CD14-positive monocyte (primary cell): ENCODE results near the gene MEF2D. TPM values are rescaled to one million over a fixed set of nuclear protein-coding genes. Genes with fewer than 3 reads are reported as not detected.

Source experiments
- DNase-seq, 3 donors: peaks; one replicate each; pipeline ENCODE4 v3.0.0-alpha.2; 2011 to 2022
- H2AFZ ChIP-seq: 2 replicates; pipeline ENCODE4 v1.6.0; 2012; ENCODE audit warnings: mild to moderate bottlenecking, low read depth, low read length, inconsistent platforms; ENCODE audit not compliant: insufficient read depth, poor library complexity, severe bottlenecking
- H3K27ac ChIP-seq, 2 donors: 1 replicate in 1 of 2; 2 replicates in 1 of 2; pipeline ENCODE4 v1.5.1; 2012 to 2013; ENCODE audit warnings: low read length in 2 of 2, control low read depth in 1 of 2, inconsistent platforms in 1 of 2, low read depth in 1 of 2, mild to moderate bottlenecking in 1 of 2
- H3K27me3 ChIP-seq, 2 donors: one replicate each; pipeline versions ENCODE4 v1.6.0 to v1.6.1; 2011 to 2013; ENCODE audit warnings: low read length in 2 of 2; ENCODE audit not compliant: control insufficient read depth in 2 of 2, insufficient read depth in 2 of 2
- H3K36me3 ChIP-seq, 2 donors: replicated peaks in 1 of 2; 1 replicate in 1 of 2; 2 replicates in 1 of 2; pipeline versions ENCODE4 v1.5.1 to v1.6.1; 2012 to 2013; ENCODE audit warnings: low read length in 2 of 2, control low read depth in 1 of 2, inconsistent platforms in 1 of 2, mild to moderate bottlenecking in 1 of 2; ENCODE audit not compliant: insufficient read depth in 2 of 2, control insufficient read depth in 1 of 2
- H3K4me1 ChIP-seq, 2 donors: 1 replicate in 1 of 2; 2 replicates in 1 of 2; pipeline versions ENCODE4 v1.5.1 to v1.6.1; 2012 to 2013; ENCODE audit warnings: low read length in 2 of 2, control low read depth in 1 of 2, inconsistent platforms in 1 of 2, mild to moderate bottlenecking in 1 of 2, moderate library complexity in 1 of 2; ENCODE audit not compliant: insufficient read depth in 2 of 2, control insufficient read depth in 1 of 2
- H3K4me2 ChIP-seq: replicated peaks from 2 replicates; pipeline ENCODE3; 2012; ENCODE audit warnings: low read length, moderate library complexity, mild to moderate bottlenecking; ENCODE audit not compliant: poor library complexity, severe bottlenecking; ENCODE audit errors: extremely low read depth
- H3K4me3 ChIP-seq, 3 experiments: fragments of 200-600 bp in 1 of 3; sonication (generic) in 1 of 3; replicated peaks in 1 of 3; 1 replicate in 2 of 3; 2 replicates in 1 of 3; pipeline ENCODE4 v1.5.1; 2011 to 2013; ENCODE audit warnings: low read length in 3 of 3, mild to moderate bottlenecking in 3 of 3, control low read depth in 2 of 3, low read depth in 2 of 3, inconsistent platforms in 1 of 3, moderate library complexity in 1 of 3
- H3K79me2 ChIP-seq: 2 replicates; pipeline ENCODE4 v1.6.0; 2012; ENCODE audit warnings: mild to moderate bottlenecking, control low read depth, inconsistent platforms, low read length, moderate library complexity; ENCODE audit not compliant: insufficient read depth
- H3K9ac ChIP-seq: 2 replicates; pipeline ENCODE4 v1.6.0; 2017; ENCODE audit warnings: low read length, mild to moderate bottlenecking; ENCODE audit not compliant: insufficient read depth, poor library complexity, severe bottlenecking
- H3K9me3 ChIP-seq, 2 donors: replicated peaks in 1 of 2; 1 replicate in 1 of 2; 2 replicates in 1 of 2; pipeline versions ENCODE4 v1.5.1 to v1.6.1; 2012 to 2013; ENCODE audit warnings: low read length in 2 of 2, control low read depth in 1 of 2; ENCODE audit not compliant: control insufficient read depth in 1 of 2, insufficient read depth in 1 of 2
- H4K20me1 ChIP-seq: 2 replicates; pipeline ENCODE4 v1.6.0; 2012; ENCODE audit warnings: mild to moderate bottlenecking, low read length, control low read depth, moderate library complexity; ENCODE audit not compliant: insufficient read depth
- H3K27ac Mint-ChIP-seq, 7 donors: one replicate each; pipeline ENCODE4 v1.8.0; 2020; ENCODE audit warnings: mild to moderate bottlenecking in 7 of 7, mixed read lengths in 7 of 7, moderate library complexity in 6 of 7, inconsistent platforms in 2 of 7
- H3K27me3 Mint-ChIP-seq, 3 donors: one replicate each; pipeline ENCODE4 v1.8.0; 2021 to 2022; ENCODE audit warnings: low read depth in 3 of 3, mild to moderate bottlenecking in 3 of 3, mixed read lengths in 3 of 3, moderate library complexity in 3 of 3, inconsistent platforms in 1 of 3
- H3K36me3 Mint-ChIP-seq, 2 donors: one replicate each; pipeline ENCODE4 v1.8.0; 2020; ENCODE audit warnings: mixed read lengths in 2 of 2, inconsistent platforms in 1 of 2, mild to moderate bottlenecking in 1 of 2
- H3K4me1 Mint-ChIP-seq: one replicate; pipeline ENCODE4 v1.8.0; 2020; ENCODE audit warnings: mild to moderate bottlenecking, mixed read lengths
- H3K4me3 Mint-ChIP-seq, 2 donors: one replicate each; pipeline ENCODE4 v1.8.0; 2020; ENCODE audit warnings: mild to moderate bottlenecking in 2 of 2, mixed read lengths in 2 of 2, moderate library complexity in 1 of 2
- H3K9me3 Mint-ChIP-seq, 7 donors: one replicate each; pipeline ENCODE4 v1.8.0; 2020 to 2022; ENCODE audit warnings: mixed read lengths in 7 of 7, mild to moderate bottlenecking in 6 of 7, moderate library complexity in 6 of 7, inconsistent platforms in 2 of 7
- CTCF ChIP-seq: fragments of 200-600 bp; IDR thresholded peaks from one replicate; pipeline ENCODE4 v1.8.0; 2022; ENCODE audit warnings: antibody characterized with exemption, mild to moderate bottlenecking
- WGBS: methylation state at CpG from one replicate; pipeline ENCODE4 v1.1.5; 2013; ENCODE audit warnings: missing lambda C conversion rate; ENCODE audit not compliant: insufficient coverage; 5-methylcytosine and 5-hydroxymethylcytosine counted together
- intact Hi-C, 2 donors: fragments of 100-400 bp; cut with micrococcal nuclease; formaldehyde crosslinking; loops; one replicate each; pipeline versions ENCODE4 v1.15.0 to v1.15.1; 2023
- polyA plus RNA-seq, 3 donors: library from polyadenylated mRNA; depleted of rRNA in 1 of 3; unstranded in 2 of 3; stranded (reverse) in 1 of 3; fragments of 300-500 nt in 2 of 3; fragments of >200 nt in 1 of 3; fragmentation: Illumina TruSeq in 2 of 3; gene quantifications; 1 replicate in 2 of 3; 2 replicates in 1 of 3; pipeline ENCODE4 v1.2.3, GENCODE V29; 2012 to 2021

The MEF2D gene
- polyA plus RNA-seq, 3 donors: 4.5 to 66.4 (median 8.0) TPM

GRCh38 chr1:156463874-156464273, 36.7 kb downstream of the MEF2D start:
- DNase-seq: no peak
- Histone ChIP-seq H3K36me3 (peaks cover 43 to 54% of the 10 kb centered on the region in 2 donors), H3K27me3 (no peaks in the 10 kb centered on the region), H3K4me2 (no peak overlapping the region), H4K20me1 (peaks cover 64% of the 10 kb centered on the region), H3K4me3 (no peak overlapping the region), H3K4me1 (no peaks in the 10 kb centered on the region), H3K27ac (no peak overlapping the region), H3K79me2 (no peaks in the 10 kb centered on the region), H3K9me3 (no peaks in the 10 kb centered on the region), H3K9ac (no peak overlapping the region), H2AFZ (no peak overlapping the region)
- H3K27ac Mint-ChIP-seq: peak overlapping the region in 1 of 7 donors; percentile 2
- intact Hi-C loops: no loop called here
- peaks cover 0 to 1% (median 0%) of the 10 kb centered on the region in 7 donors for H3K9me3 Mint-ChIP-seq
- H3K4me1 Mint-ChIP-seq: peaks cover 20% of the 10 kb centered on the region
- H3K4me3 Mint-ChIP-seq: no peak overlapping the region
- WGBS: no CpG with 5 or more reads among the region's 4 CpGs
- TF ChIP-seq CTCF: no peak
- H3K36me3 Mint-ChIP-seq: peaks cover 52 to 53% of the 10 kb centered on the region in 2 donors
- H3K27me3 Mint-ChIP-seq: peaks cover 0 to 3% (median 0%) of the 10 kb centered on the region in 3 donors

- Mint-ChIP-seq H3K4me3 (no peak overlapping the region), H3K36me3 (peaks cover 45 to 46% of the 10 kb centered on the region in 2 donors), H3K27ac (peak overlapping the region in 4 of 7 donors; percentile 1 to 61 (median 22)), H3K27me3 (peaks cover 0 to 3% (median 0%) of the 10 kb centered on the region in 3 donors), H3K9me3 (peaks cover 0 to 1% (median 0%) of the 10 kb centered on the region in 7 donors), H3K4me1 (peaks cover 23% of the 10 kb centered on the region)
- Histone ChIP-seq H3K4me3 (no peak overlapping the region), H3K27ac (no peak overlapping the region), H3K4me2 (no peak overlapping the region), H3K4me1 (peaks cover under 1% of the 10 kb centered on the region in 2 donors), H3K9me3 (no peaks in the 10 kb centered on the region), H2AFZ (no peak overlapping the region), H3K9ac (no peak overlapping the region), H3K27me3 (no peaks in the 10 kb centered on the region), H3K79me2 (no peaks in the 10 kb centered on the region), H3K36me3 (peaks cover 36 to 47% of the 10 kb centered on the region in 2 donors), H4K20me1 (peaks cover 57% of the 10 kb centered on the region)
- 91% methylated on average over 13 of the region's 20 CpGs for WGBS
- intact Hi-C loops: no loop called here
- DNase-seq: no peak
- TF ChIP-seq CTCF: no peak
Observed at GRCh38 chr1:156462954-156463795, 37.4 kb downstream of the MEF2D start.
